GM18868 (cell line): Measurements from ENCODE around the gene RPL3.

Source experiments
- ATAC-seq: cut with Tn5 transposase; IDR thresholded peaks from one replicate; pipeline ENCODE4 v1.9.1; 2021; ENCODE audit warnings: mild to moderate bottlenecking, moderate library complexity; ENCODE audit not compliant: unreplicated experiment

Gene RPL3

GRCh38 chr22:39284142-39284980, 35.1 kb downstream of the RPL3 start:
- ATAC-seq: no peak

DNA sequence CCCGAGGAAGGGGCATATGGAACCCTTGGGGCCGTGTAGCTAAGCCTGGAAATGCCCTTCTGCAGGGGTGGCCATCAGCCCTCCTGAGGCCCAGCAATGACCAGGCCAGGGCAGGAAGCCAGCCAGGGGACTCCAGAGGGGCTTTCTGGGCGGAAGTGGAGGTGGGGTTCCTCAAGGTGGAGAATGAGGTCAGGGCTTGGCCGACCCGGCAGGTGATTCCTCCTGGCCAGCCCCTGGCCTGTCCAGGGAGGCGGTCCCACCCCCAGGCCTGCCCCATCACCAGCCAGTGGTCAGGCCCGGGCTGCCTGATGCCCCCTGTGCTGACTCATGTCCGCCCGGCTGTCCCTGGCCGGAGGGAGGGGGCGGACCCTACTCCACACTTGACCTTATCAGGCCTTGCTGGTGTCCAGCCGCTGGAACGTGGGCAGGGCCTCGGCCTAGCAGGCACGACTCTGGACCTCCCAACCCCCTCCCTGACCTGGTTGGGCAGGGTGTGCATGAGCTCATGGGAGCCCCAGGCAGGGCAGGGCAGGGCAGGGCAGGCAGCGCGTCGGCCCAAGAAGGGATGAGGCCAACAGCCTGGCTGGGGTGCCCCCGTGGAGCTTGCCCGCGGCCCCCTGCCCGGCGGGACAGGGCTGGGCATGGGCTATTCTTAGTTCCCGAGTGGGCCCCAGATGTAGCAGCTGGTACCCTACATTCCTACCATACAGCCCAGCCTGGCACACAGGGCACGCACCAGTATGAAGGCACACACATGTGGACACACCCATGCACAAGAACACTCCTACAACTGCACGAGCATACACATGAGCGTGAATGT, 35.9 kb downstream of the RPL3 start:
- no peak for ATAC-seq

DNA sequence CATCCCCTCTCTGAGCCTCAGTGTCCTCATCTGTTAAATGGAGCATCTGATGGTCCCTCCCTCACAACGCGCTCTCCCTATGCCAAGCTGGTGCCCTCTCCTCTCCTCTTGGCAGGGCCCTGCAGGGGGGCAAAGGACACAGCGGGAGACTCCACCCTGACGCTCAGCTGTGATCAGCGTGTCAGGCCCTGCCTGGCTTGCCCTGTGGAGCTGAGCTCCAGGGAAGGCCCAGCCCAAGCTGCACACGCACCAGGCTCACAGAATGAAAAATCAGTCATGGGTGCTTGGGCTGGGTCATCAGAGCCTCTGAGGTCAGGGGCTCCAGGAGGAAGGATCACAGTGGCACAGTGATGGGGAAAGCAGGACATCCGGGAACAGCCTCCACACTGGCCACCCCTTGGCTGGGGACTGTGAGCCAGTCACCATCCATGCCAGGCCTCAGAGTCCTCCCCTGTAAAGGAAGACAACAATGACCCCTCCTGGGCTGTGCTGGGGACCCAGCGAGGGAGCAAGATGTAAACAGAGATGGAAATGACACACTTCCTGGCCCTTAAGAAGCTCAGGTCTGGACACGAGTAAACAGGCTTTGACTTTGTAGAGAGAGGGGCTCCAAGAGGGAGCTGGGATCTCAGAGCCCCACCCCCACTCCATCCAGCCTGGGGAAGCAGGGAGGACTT, 36.6 kb downstream of the RPL3 start:
- ATAC-seq: no peak

DNA sequence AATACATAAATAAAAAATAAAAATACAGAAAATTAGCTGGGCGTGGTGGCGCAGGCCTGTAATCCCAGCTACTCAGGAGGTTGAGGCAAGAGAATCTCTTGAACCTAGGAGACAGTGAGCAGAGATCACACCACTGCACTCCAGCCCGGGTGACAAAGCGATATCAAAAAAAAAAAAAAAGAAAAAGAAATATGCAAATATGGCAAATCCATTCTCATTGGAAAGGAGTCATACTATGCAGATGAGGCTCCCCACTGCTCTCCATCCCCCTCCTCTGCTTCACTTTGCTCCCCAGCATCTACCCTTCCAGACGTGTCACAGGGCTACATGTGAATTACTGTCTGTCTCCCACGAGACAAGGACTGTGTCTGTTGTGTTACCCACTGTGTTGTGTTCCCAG, 38.3 kb downstream of the RPL3 start:
- no peak for ATAC-seq

- no peak for ATAC-seq
These were observed 39.2 kb downstream of the RPL3 start for GRCh38 chr22:39280250-39280649.

DNA sequence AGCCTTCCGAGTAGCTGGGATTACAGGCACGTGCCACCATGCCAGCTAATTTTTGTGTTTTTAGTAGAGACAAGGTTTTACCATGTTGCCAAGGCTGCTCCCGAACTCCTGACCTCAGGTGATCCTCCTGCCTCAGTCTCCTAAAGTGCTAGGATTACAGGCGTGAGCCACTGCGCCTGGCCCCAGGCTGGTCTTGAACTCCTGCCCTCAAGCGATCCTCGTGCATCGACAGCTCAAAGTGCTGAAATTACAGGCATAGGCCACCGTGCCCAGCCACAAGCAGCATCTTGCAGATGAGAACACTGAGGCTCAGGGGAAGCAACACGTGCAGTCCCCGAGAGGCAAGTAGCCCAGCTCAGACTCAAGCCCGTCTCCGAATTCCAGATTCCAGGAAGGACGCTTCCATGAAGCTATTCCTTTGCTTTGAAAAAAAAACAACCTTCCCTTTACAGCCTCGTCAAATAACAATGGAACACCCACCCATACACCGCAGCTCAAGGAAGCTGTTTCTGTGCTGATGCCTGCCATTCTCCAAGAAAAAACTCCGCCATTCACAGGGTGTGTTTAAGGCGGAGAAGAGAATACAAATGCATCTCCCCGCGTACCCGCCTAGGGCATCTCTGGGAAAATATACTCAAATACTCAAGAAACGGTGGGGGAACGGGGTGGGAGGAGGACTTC, 40.1 kb downstream of the RPL3 start:
- ATAC-seq: no peak

GRCh38 chr22:39278040-39278439, 41.4 kb downstream of the RPL3 start:
- ATAC-seq: no peak

GRCh38 chr22:39277142-39277607, 42.2 kb downstream of the RPL3 start:
- no peak for ATAC-seq

- no peak for ATAC-seq
These were observed 42.8 kb downstream of the RPL3 start for GRCh38 chr22:39276440-39277141.

DNA sequence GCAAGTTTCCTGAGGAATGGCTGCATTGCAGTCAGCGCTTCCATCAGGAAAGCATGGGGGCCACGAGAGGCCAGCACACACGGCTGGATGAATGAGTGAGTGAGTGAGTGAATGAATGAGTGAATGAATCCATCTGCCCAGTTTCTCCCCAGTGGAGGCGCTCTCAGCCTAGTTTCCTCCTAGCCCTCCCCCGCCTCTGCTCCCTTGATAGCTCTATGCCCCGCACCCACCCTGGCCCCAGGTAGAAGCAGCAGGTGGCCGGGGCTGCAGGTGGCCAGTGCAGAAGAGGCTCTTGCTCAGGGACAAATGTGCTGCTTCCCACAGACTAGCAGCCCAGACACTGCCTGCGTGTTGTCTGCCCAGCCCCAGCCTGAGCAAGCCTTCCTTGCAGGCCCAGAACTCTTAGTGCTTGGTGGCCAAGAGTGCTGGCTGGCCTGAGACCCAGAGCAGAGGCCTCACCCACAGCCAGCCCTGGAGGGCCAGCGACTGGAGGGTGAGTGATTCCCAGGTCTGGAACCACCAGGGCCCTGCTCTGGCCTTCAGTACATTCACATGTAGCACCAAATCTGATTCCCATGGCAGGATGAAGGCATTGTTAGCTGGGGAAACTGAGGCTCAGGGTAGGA, 43.5 kb downstream of the RPL3 start:
- no peak for ATAC-seq

DNA sequence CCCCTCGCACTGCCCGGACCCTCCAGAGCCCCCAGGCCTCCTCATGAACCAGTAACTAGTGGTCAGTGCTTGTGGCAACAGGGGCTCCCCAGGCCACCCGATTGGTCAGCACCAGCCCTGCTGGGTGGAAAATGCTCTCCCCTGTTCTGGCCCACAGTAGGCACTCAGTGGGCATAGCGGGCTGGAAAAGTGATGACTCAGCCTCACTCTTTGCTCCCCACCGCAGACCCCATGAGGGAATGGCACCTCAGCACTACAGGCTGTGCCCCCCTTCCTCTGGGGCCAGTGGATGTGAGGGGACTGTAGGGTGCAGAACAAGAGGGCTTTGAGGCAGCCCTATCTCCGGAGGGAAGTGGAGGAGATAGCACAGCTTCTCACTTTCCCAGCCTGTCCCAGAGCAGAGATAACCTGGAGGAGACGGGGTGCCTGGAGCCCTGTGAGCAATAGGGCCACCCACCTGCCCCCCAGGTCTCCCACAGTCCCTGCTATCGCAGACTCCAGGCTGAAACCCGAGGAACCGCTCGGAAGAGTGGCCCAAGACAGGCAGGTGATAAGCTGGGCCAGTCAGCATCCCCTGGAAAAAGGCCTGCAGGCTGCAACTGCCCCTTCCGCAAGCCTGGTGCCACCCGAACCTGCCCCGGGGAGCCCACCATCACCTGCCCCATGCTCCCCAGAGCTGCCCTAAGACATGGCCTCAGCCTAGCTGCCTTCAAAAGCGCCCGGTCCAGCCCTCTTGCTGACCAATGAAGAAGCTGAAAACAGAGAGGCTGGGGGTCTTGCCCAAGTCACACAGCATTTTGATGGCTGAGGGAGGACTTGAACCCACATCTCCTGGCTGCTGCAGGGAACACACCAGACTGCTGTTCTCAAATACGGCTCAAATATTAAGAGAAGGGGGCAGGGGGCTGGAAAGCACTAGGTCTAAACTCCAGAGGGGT, 45.2 kb downstream of the RPL3 start:
- ATAC-seq: no peak

DNA sequence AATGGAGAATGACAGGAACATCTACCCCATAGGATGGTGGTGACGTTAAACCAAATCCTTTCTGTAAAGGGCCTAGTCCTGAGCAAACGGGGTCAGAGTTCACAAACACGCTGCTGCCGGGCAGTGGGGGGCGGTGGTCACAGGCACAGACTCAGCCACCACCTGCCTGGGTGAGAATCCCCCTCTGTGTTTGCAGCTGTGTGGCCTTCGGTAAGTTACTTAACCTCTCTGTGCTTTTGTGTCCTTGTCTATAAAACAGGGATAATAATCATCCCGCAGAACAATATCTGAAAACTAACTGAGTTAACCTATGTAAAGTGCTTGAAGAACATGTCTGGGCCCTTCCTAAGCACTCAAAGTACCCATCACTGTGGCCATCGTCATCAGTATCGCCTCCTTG, 48.6 kb downstream of the RPL3 start:
- no peak for ATAC-seq

DNA sequence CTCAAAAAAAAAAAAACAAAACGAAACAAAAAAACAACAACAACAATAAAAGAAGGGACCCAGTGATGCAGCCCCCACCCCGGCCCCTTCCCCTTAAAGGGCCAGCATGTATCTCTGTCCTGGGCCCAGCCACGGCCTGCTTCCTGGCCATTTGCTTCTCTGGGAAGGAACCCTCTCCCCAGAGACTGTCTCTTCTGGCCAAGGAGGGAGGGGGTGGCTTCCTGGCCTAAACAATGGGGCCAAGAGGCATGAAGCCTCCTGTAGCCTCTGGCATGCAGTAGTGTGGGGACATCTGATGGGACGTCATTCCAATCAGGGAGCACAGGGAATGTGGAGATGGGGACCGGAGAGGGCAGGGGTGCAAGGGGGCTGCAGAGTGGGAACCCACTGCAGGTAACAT, 49.1 kb downstream of the RPL3 start:
- no peak for ATAC-seq

- no peak for ATAC-seq
These were observed 50.2 kb downstream of the RPL3 start for GRCh38 chr22:39269095-39269790.

DNA sequence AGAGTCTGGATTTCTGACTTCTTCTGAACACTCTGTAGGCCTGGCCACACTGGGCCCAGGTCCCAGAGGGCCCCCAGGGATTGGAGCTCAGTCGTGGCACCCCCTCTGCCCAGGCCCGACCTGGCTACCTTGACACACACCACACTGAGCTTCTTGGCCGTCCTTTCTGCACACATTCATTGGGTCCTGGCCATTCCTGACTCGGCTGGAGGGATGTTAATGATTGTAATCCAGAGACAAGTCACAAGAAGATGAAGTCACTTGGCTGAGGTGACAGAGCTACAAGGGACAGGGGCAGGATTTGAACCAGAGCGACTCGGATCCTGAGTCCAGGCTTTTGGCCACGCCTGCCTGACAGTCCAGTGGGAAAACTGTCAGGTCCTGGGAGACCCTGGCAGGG, 50.8 kb downstream of the RPL3 start:
- no peak for ATAC-seq

DNA sequence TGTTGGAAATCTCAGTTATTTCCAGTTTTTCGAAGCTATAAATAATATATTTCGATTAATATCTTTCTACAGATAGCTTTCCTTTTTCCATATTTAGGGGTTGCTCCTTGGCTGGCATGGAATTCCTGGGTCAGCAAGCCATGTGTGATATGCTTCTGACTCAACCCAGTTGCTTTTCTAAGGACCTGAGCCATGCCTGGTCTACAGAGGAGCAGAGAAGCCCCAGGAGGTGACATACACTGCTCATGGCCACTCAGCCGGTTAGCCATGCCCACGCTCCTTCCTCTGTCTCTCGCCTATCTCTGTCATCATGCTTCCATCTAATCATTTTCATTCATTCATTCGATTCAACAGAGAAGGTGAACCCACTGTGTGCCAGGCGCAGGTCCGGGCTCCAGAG, 51.4 kb downstream of the RPL3 start:
- no peak for ATAC-seq

- ATAC-seq: peak; percentile 79
These were observed 52.9 kb downstream of the RPL3 start for GRCh38 chr22:39266398-39267030.
